Hematopoietic multipotent progenitor cell treated with erythropoietin and hydrocortisone succinate and interleukin-3 and kit ligand, for 15 days (in vitro differentiated cells): ENCODE data around the gene GCNA.
A peak's percentile ranks its signal among the peaks of the same experiment; 100 is the strongest.
"Not testable (repeated sequence)": the region's sequence is repeated elsewhere in the genome, so short reads cannot be mapped to it uniquely, and the experiment has no call there.

Experiments used
- DNase-seq: peaks from one replicate; pipeline ENCODE4 v3.0.0-alpha.2; 2015; ENCODE audit warnings: low spot score

The GCNA gene

DNA sequence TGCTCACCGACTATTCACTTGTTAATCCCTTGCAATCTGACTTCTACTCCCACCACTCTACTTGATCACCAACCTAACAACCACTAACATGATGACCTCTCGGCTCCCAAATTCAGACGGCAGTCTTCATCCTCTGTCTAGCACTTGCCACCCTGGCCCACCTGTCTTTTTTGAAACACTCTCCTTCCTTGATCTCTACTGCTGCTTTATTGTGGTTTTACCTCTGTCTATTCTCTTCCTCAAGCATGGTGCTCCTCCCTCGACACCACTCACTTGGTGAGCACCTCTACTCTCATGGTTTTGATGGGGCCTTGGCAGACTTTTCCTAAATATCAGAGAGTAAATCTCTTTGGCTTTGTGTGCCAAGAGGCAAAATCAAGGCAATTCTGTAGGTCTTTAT is 61.8 kb downstream of the GCNA start:
- DNase-seq, result no peak

DNA sequence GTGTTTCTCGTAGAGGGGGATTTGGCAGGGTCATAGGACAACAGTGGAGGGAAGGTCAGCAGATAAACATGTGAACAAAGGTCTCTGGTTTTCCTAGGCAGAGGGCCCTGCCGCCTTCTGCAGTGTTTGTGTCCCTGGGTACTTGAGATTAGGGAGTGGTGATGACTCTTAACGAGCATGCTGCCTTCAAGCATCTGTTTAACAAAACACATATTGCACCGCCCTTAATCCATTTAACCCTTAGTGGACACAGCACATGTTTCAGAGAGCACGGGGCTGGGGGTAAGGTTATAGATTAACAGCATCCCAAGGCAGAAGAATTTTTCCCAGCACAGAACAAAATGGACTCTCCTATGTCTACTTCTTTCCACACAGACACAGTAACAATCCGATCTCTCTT is 66.2 kb downstream of the GCNA start:
- not testable (repeated sequence) for DNase-seq

DNA sequence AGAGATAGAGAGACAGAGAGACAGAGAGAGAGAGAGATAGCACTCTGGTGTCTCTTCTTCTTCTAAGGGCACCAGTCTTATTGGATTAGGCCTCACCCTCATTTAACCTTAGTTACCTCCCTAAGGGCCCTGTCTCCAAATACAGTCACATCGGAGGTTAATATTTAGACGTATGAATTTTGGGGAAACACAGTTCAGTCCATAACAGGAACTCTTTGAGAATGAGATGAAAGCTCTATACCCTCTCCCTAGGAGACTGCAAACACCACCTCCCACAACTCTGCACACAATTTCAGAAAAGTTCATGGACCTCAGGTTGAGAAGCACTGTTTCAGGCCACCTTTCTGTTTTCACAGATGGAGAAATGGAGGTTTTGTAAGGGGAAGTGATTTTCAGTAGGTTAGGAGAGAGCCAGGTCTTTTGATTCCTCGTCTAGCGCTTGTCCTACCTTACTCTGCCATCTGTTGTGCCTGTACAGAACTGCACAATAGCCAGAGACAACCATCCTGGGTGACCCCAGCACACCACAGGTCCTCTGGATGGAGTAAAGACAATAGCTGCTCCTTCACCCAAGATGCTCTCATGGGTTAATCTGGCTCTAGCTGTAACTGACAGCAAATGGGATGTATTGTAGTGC is 72.2 kb downstream of the GCNA start:
- DNase-seq, result peak; percentile 24

DNA sequence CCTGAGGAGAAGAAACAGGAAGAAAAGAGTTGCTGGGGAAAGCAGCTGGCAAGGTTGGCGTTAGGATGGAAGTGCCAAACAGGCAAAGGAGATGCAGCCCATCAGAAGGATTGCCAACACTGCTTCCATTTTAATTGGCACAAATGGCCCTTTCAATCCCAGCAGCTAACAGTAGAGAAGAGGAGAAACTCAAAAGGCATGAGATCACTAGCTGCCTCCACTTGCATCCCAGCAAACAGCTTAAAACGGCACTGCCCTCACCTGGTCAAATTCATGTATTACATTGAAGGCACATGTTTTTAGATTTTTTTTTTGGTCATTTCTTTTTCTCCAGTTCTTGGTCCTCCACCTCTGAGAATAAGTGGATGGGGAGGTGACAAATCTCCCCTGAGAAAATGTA is 74.2 kb downstream of the GCNA start:
- DNase-seq, result peak; percentile 68

GRCh38 chrX:71653344-71653743 is 75.1 kb downstream of the GCNA start:
- no peak for DNase-seq

DNA sequence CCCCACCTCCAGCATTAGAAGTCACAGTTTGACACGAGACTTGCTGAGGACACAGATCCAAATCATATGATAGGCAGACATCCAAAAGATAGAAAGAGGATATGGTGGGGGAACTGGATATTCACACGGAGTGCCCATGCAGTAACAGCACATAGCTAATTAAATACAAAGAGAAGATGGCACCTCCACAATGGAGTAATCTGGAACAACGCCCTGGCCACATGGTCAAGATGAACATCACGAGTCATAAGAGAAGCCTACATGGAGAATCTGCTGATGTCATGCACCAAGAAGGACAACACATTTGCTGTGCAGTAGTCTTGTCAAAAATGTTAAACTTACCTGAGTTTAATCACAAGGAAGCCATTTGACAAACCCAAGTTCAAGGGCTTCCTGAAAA is 79.0 kb downstream of the GCNA start:
- DNase-seq, result no peak

DNA sequence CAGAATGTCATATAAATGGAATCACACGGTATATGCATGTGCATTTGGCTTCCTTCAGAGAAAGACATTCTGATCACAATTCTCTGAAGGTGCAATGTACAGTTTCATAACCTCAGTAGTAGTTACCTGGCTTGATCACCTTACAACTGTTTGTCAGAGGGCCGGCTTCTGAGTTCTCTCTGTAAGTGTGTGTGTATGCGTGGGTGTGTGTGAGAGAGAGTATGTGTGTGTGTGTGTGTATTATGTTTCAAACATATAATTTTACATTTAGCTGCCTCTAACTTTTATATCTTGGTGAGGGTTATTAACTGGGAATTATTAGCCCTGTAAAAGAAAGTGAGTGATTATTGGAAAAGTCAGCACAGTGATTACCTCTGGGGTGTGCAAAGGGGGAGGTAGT is 81.1 kb downstream of the GCNA start:
- no peak for DNase-seq

- no peak for DNase-seq
These were observed 81.7 kb downstream of the GCNA start for GRCh38 chrX:71659959-71660358.

GRCh38 chrX:71660562-71661416 is 82.6 kb downstream of the GCNA start:
- DNase-seq, result no peak

DNA sequence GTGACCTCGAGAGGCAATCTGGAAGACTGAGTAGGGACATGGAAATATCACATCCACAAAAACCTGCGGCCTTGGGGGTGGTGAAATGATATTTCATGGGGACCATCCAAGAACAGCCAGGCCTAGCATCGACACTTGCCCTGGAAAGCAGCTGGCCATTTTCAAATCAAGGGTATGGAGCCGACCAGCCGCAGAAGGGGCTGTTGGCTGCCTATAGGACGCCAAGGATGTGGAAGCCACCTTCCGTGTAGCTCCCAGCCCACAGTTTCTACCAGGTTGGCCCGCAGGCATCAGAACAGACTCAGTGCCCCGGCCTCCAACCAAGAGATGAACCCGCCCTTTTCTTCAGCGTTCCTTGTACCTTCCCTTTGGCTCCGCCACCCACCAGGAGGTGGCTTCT is 83.7 kb downstream of the GCNA start:
- DNase-seq, result no peak

- DNase-seq, result not testable (repeated sequence)
These were observed 84.4 kb downstream of the GCNA start for GRCh38 chrX:71662654-71663053.
